ENCODE data around the gene NEK6. TPM values are rescaled to one million over a fixed set of nuclear protein-coding genes. Genes with fewer than 3 reads are reported as not detected.

Gene NEK6
- total and polyA plus RNA-seq, 10 of the 15 experiments (the other 5 are each of a cell fraction or from before 2014, with no cell fraction given) = 31.3 to 161 (median 89.2) TPM

GRCh38 chr9:124351672-124352468 is 94.1 kb downstream of the NEK6 start (continued):
- TF ChIP-seq E2F8 (IDR thresholded peaks at IDR 0.05; ENCODE audit: low read depth, partially characterized antibody) = no peak
- TF ChIP-seq PAX8 (IDR thresholded peaks at IDR 0.05) = no peak
- TF ChIP-seq MEF2A (IDR thresholded peaks at IDR 0.05; ENCODE audit: insufficient read depth, low read depth, low read length) = no peak
- TF ChIP-seq CTCF (IDR thresholded peaks at IDR 0.05 in 2 of 3, conservative IDR thresholded peaks at IDR 0.05 in 1 of 3; ENCODE audit: control insufficient read depth in 2 of 3, extremely low read depth in 1 of 3, insufficient read depth in 1 of 3, low read depth in 3 of 3, low read length in 3 of 3) = no peak
- TF ChIP-seq BCL11A (IDR thresholded peaks at IDR 0.05; ENCODE audit: low read depth, low read length) = no peak
- no peak for TF ChIP-seq DPF2 (IDR thresholded peaks at IDR 0.05)
- TF ChIP-seq POLR2AphosphoS5 (IDR thresholded peaks at IDR 0.05; ENCODE audit: low read length) = 0 out of 2 replicates have a peak, but pooled peaks have one; percentile 16

Measured in GM12878 (cell line).